GM19351 (cell line): Measurements from ENCODE around the gene RFX1.
"Not testable (repeated sequence)": the region's sequence is repeated elsewhere in the genome, so short reads cannot be mapped to it uniquely, and the experiment has no call there.

Source experiments
- ATAC-seq: cut with Tn5 transposase; IDR thresholded peaks from one replicate; pipeline ENCODE4 v1.9.1; 2021; ENCODE audit warnings: mild to moderate bottlenecking, moderate library complexity; ENCODE audit not compliant: unreplicated experiment

RFX1 gene

GRCh38 chr19:13979686-13980085, 26.4 kb downstream of the RFX1 start:
- no peak for ATAC-seq

- ATAC-seq: no peak
Measured at GRCh38 chr19:13979244-13979615, 26.9 kb downstream of the RFX1 start.

- no peak for ATAC-seq
Measured at GRCh38 chr19:13978351-13979243, 27.5 kb downstream of the RFX1 start.

- no peak for ATAC-seq
Measured at GRCh38 chr19:13977803-13978202, 28.3 kb downstream of the RFX1 start.

GRCh38 chr19:13976446-13976845, 29.7 kb downstream of the RFX1 start:
- ATAC-seq: no peak

GRCh38 chr19:13975870-13976269, 30.2 kb downstream of the RFX1 start:
- no peak for ATAC-seq

GRCh38 chr19:13974073-13974472, 32.0 kb downstream of the RFX1 start:
- no peak for ATAC-seq

GRCh38 chr19:13973479-13973878, 32.6 kb downstream of the RFX1 start:
- ATAC-seq: not testable (repeated sequence)

- no peak for ATAC-seq
Measured at GRCh38 chr19:13972368-13973155, 33.6 kb downstream of the RFX1 start.

- ATAC-seq: not testable (repeated sequence)
Measured at GRCh38 chr19:13971868-13972267, 34.3 kb downstream of the RFX1 start.

GRCh38 chr19:13969897-13970296, 36.2 kb downstream of the RFX1 start:
- ATAC-seq: no peak

- ATAC-seq: no peak
Measured at GRCh38 chr19:13968999-13969398, 37.1 kb downstream of the RFX1 start.

GRCh38 chr19:13968383-13968935, 37.7 kb downstream of the RFX1 start:
- ATAC-seq: no peak

GRCh38 chr19:13967206-13967605, 38.9 kb downstream of the RFX1 start:
- not testable (repeated sequence) for ATAC-seq

- ATAC-seq: no peak
Measured at GRCh38 chr19:13966684-13967128, 39.4 kb downstream of the RFX1 start.

GRCh38 chr19:13965926-13966683, 40.0 kb downstream of the RFX1 start:
- ATAC-seq: no peak

GRCh38 chr19:13965377-13965896, 40.7 kb downstream of the RFX1 start:
- ATAC-seq: no peak

GRCh38 chr19:13964776-13965175, 41.3 kb downstream of the RFX1 start:
- ATAC-seq: no peak

- ATAC-seq: no peak
Measured at GRCh38 chr19:13963603-13964105, 42.5 kb downstream of the RFX1 start.
